Retina (tissue), 1 donor: ENCODE results near the gene SLC25A10.

Experiments used
- DNase-seq: peaks from one replicate; pipeline ENCODE4 v3.0.0-alpha.2; 2016

Gene SLC25A10

GRCh38 chr17:81711814-81712467 lies at the start of gene SLC25A10:
SLC25A10 (plus strand) TSS chr17:81712284; CDS start chr17:81712427, 143 bp downstream.
- peak; percentile 80 for DNase-seq

GRCh38 chr17:81664051-81664470 lies 48.0 kb upstream of the SLC25A10 start:
- DNase-seq, result no peak

- DNase-seq, result no peak
Observed at GRCh38 chr17:81665205-81666091, 46.6 kb upstream of the SLC25A10 start.

- DNase-seq, result no peak
Observed at GRCh38 chr17:81666092-81666341, 46.1 kb upstream of the SLC25A10 start.

- peak; percentile 95 for DNase-seq
Observed at GRCh38 chr17:81666342-81667191, 45.5 kb upstream of the SLC25A10 start, which contains the start of the genes CCDC137 and OXLD1. CCDC137 (plus strand) TSS chr17:81666737; CDS start chr17:81666767, 30 bp downstream. OXLD1 (minus strand) TSS chr17:81666605; CDS start chr17:81666577, 28 bp downstream.

GRCh38 chr17:81667754-81668153 lies 44.3 kb upstream of the SLC25A10 start:
- no peak for DNase-seq

- no peak for DNase-seq
Observed at GRCh38 chr17:81672504-81672903, 39.6 kb upstream of the SLC25A10 start.

- DNase-seq, result no peak
Observed at GRCh38 chr17:81672954-81673353, 39.1 kb upstream of the SLC25A10 start.

- DNase-seq, result no peak
Observed at GRCh38 chr17:81673561-81674258, 38.4 kb upstream of the SLC25A10 start.

GRCh38 chr17:81675515-81676221 lies 36.4 kb upstream of the SLC25A10 start:
- DNase-seq, result peak; percentile 32

GRCh38 chr17:81676906-81677305 lies 35.2 kb upstream of the SLC25A10 start:
- no peak for DNase-seq

GRCh38 chr17:81680150-81680549 lies 31.9 kb upstream of the SLC25A10 start:
- no peak for DNase-seq

GRCh38 chr17:81681672-81682071 lies 30.4 kb upstream of the SLC25A10 start:
- DNase-seq, result no peak

- no peak for DNase-seq
Observed at GRCh38 chr17:81682565-81683207, 29.4 kb upstream of the SLC25A10 start.

- DNase-seq, result peak; percentile 59
Observed at GRCh38 chr17:81683208-81683583, 28.9 kb upstream of the SLC25A10 start.

GRCh38 chr17:81683584-81684441 lies 28.3 kb upstream of the SLC25A10 start, which contains the start of the genes ARL16 and HGS:
ARL16 (minus strand) TSS chr17:81683797; CDS start chr17:81683753, 44 bp downstream.
HGS (plus strand) TSS chr17:81684011; CDS start chr17:81684067, 56 bp downstream.
- peak; percentile 100 for DNase-seq

GRCh38 chr17:81684442-81684911 lies 27.6 kb upstream of the SLC25A10 start:
- DNase-seq, result no peak

- DNase-seq, result no peak
Observed at GRCh38 chr17:81685108-81685507, 27.0 kb upstream of the SLC25A10 start.

GRCh38 chr17:81686614-81687013 lies 25.5 kb upstream of the SLC25A10 start:
- DNase-seq, result no peak
